Midbrain (tissue), 1 donor: Measurements from ENCODE around the gene AKR1C4.

Experiments
- DNase-seq: peaks from one replicate; lab custom pipeline; 2025; lab: John Stamatoyannopoulos, UW

Gene AKR1C4

DNA sequence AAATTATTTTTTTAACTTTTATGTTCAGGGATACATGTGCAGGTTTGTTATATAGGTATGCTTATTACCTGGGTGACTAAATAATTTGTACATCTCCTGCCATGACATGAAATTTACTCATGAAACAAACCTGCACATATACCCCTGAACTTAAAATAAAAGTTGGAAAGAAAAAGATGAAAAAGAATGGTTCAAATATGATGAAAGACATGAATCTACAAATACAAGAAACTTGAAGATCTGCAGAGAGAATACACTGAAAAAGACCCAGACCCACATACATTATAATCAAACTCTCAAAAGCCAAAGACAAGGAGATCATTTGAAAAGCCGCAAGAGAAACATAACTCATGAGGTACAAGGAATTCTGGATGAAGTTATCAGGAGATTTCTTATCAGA is 70.2 kb downstream of the AKR1C4 start:
- no peak for DNase-seq

DNA sequence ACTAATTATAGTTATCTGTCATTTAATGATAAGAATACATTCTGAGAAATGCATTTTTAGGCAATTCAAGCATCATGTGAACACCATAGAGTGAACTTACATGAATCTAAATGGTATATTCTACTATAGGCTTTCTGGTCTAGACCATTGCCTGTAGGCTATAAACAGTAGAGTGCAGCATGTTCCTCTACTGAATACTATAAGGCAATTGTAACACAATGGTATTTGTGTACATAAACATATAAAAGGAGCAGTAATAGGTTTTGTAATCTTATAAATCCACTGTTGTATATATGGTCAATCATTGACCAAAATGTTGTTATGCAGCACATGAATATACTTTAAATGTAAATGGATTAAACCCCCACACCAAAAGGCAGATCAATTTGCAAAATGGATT is 71.6 kb downstream of the AKR1C4 start:
- DNase-seq, result no peak
